GM18907 (cell line): ENCODE measurements around the gene PTPRT.

ENCODE experiments used
- ATAC-seq: cut with Tn5 transposase; IDR thresholded peaks from one replicate; pipeline ENCODE4 v1.9.1; 2021; ENCODE audit warnings: mild to moderate bottlenecking, moderate library complexity; ENCODE audit not compliant: unreplicated experiment

The PTPRT gene

GRCh38 chr20:42419814-42420532 is 769.7 kb downstream of the PTPRT start:
- no peak for ATAC-seq

- ATAC-seq, result no peak
These were observed 782.9 kb downstream of the PTPRT start for GRCh38 chr20:42406826-42407225.

- ATAC-seq, result no peak
These were observed 787.3 kb downstream of the PTPRT start for GRCh38 chr20:42402455-42402854.

- ATAC-seq, result no peak
These were observed 788.1 kb downstream of the PTPRT start for GRCh38 chr20:42401613-42402012.

GRCh38 chr20:42399802-42400201 is 789.9 kb downstream of the PTPRT start:
- no peak for ATAC-seq

GRCh38 chr20:42392442-42392841 is 797.3 kb downstream of the PTPRT start:
- no peak for ATAC-seq

- no peak for ATAC-seq
These were observed 797.9 kb downstream of the PTPRT start for GRCh38 chr20:42391807-42392206.

- ATAC-seq, result no peak
These were observed 809.4 kb downstream of the PTPRT start for GRCh38 chr20:42380287-42380686.

- no peak for ATAC-seq
These were observed 810.3 kb downstream of the PTPRT start for GRCh38 chr20:42379385-42379784.

GRCh38 chr20:42378826-42379225 is 810.9 kb downstream of the PTPRT start:
- ATAC-seq, result no peak

- ATAC-seq, result no peak
These were observed 813.6 kb downstream of the PTPRT start for GRCh38 chr20:42376131-42376530.

GRCh38 chr20:42373049-42373448 is 816.7 kb downstream of the PTPRT start:
- ATAC-seq, result no peak

GRCh38 chr20:42370075-42370474 is 819.6 kb downstream of the PTPRT start:
- no peak for ATAC-seq

- no peak for ATAC-seq
These were observed 820.8 kb downstream of the PTPRT start for GRCh38 chr20:42368910-42369309.

GRCh38 chr20:42366626-42367025 is 823.1 kb downstream of the PTPRT start:
- ATAC-seq, result no peak

- no peak for ATAC-seq
These were observed 825.3 kb downstream of the PTPRT start for GRCh38 chr20:42364446-42364845.

- no peak for ATAC-seq
These were observed 828.2 kb downstream of the PTPRT start for GRCh38 chr20:42361402-42361970.

- no peak for ATAC-seq
These were observed 829.1 kb downstream of the PTPRT start for GRCh38 chr20:42360621-42361020.

GRCh38 chr20:42359617-42360016 is 830.1 kb downstream of the PTPRT start:
- ATAC-seq, result no peak

- ATAC-seq, result no peak
These were observed 837.6 kb downstream of the PTPRT start for GRCh38 chr20:42352096-42352495.

GRCh38 chr20:42350521-42350920 is 839.2 kb downstream of the PTPRT start:
- ATAC-seq, result no peak

GRCh38 chr20:42346189-42347170 is 843.2 kb downstream of the PTPRT start:
- ATAC-seq, result no peak
